Measurements from ENCODE around the gene MED8. TPM values are rescaled to one million over a fixed set of nuclear protein-coding genes. Genes with fewer than 3 reads are reported as not detected.

The MED8 gene
- total and polyA plus RNA-seq, 2 of the 8 experiments (the other 6 are each of a cell fraction or from before 2014, with no cell fraction given), result 7.0 to 20.6 TPM

- H2AK5ac ChIP-seq (ENCODE audit: low read depth, low read length), result no peak overlapping the region
- no peaks in the 10 kb centered on the region for H3K9me3 ChIP-seq (ENCODE audit: insufficient read depth in 2 of 2, low read depth in 1 of 2, low read length in 1 of 2)
- H3K27ac ChIP-seq (ENCODE audit: low read depth, low read length), result no peak overlapping the region
- no peaks in the 10 kb centered on the region for H3K27me3 ChIP-seq (replicated peaks in 1 of 4; ENCODE audit: control insufficient read depth in 3 of 4, extremely low read depth in 1 of 4, insufficient read depth in 3 of 4, low read length in 3 of 4)
- no peak overlapping the region for H3K14ac ChIP-seq (ENCODE audit: insufficient read length)
- TF ChIP-seq RXRA (IDR thresholded peaks at IDR 0.05; ENCODE audit: insufficient read depth, low read depth, low read length), result no peak
- no peak for TF ChIP-seq JUN (IDR thresholded peaks at IDR 0.05; ENCODE audit: low read depth, low read length)
- TF ChIP-seq EZH2 (IDR thresholded peaks at IDR 0.05; ENCODE audit: low read depth, low read length, severe bottlenecking), result no peak
- TF ChIP-seq ZNF274 (IDR thresholded peaks at IDR 0.05; ENCODE audit: borderline replicate concordance, extremely low read depth, low read length), result no peak
- H3K23ac ChIP-seq (ENCODE audit: insufficient read length), result no peak overlapping the region
- H3K4me1 ChIP-seq (replicated peaks in 1 of 4; ENCODE audit: control insufficient read depth in 3 of 4, insufficient read depth in 4 of 4, low read length in 3 of 4), result no peaks in the 10 kb centered on the region
- no peak overlapping the region for H2BK15ac ChIP-seq (ENCODE audit: low read length)
- no peak overlapping the region for H3K4me2 ChIP-seq (ENCODE audit: insufficient read depth in 1 of 2, low read depth in 2 of 2, low read length in 2 of 2)
- no peaks in the 10 kb centered on the region for H4K20me1 ChIP-seq (replicated peaks in 1 of 2; ENCODE audit: control insufficient read depth in 1 of 2, insufficient read depth in 2 of 2, low read length in 2 of 2)
- H2AFZ ChIP-seq (ENCODE audit: low read length), result no peak overlapping the region
- FAIRE-seq (no peak), DNase-seq (ENCODE audit: low read depth in 1 of 2, low spot score in 2 of 2) (no peak)
- 91% methylated on average over 3 of the region's 3 CpGs; no CpG with 5 or more reads in 1 of the 2 experiments for WGBS, 2 experiments (ENCODE audit: extremely low coverage in 1 of 2, insufficient coverage in 1 of 2, insufficient read length in 1 of 2, insufficient replicate concordance in 2 of 2, low coverage in 1 of 2, low lambda C conversion rate in 2 of 2, missing lambda C conversion rate in 1 of 2)
- H4K8ac ChIP-seq (ENCODE audit: extremely low read depth, insufficient read depth, low read length), result no peak overlapping the region
- ChIA-PET CTCF (ENCODE audit: partially characterized antibody) (interaction anchor here (0.7 to 4.5 kb wide), 3 partner anchors 16 to 168 kb away, joined by 3 to 21 read pairs (median 3); no protein-coding TSS in a partner anchor), POLR2A (ENCODE audit: partially characterized antibody) (interaction anchor here (1.2 kb wide), 1 partner anchor 180 kb away, joined by 4 read pairs; no protein-coding TSS in a partner anchor)
- H4K91ac ChIP-seq (replicated peaks; ENCODE audit: insufficient read length, low read length), result no peak overlapping the region
- peaks cover 0 to 2% (median 0%) of the 10 kb centered on the region in 4 experiments; a peak in 1 of 8 replicates for H3K36me3 ChIP-seq (ENCODE audit: control insufficient read depth in 2 of 4, insufficient read depth in 4 of 4, low read length in 3 of 4)
- H3K4me3 ChIP-seq (ENCODE audit: extremely low read depth in 1 of 4, insufficient read depth in 2 of 4, low read depth in 3 of 4, low read length in 4 of 4), result no peak overlapping the region
- no peak overlapping the region for H4K5ac ChIP-seq (ENCODE audit: insufficient read length, low read depth, low read length)
- H3K4ac ChIP-seq (replicated peaks; ENCODE audit: insufficient read length, low read depth, low read length), result no peak overlapping the region
- no peaks in the 10 kb centered on the region for H3K79me2 ChIP-seq (ENCODE audit: control insufficient read depth in 1 of 2, insufficient read depth in 2 of 2, low read length in 2 of 2)
- H2BK5ac ChIP-seq (ENCODE audit: low read depth, low read length), result no peak overlapping the region
- no peak overlapping the region for H3K56ac ChIP-seq (replicated peaks; ENCODE audit: insufficient read length, low read depth, low read length)
- no peak overlapping the region for H2BK120ac ChIP-seq (replicated peaks; ENCODE audit: low read depth, low read length)
- no peak overlapping the region for H2BK12ac ChIP-seq (ENCODE audit: low read depth, low read length)
- no peaks in the 10 kb centered on the region for H3K79me1 ChIP-seq (ENCODE audit: low read depth, low read length)
- H3K18ac ChIP-seq (ENCODE audit: extremely low read depth, low read length), result no peak overlapping the region
- H2BK20ac ChIP-seq (ENCODE audit: low read length), result no peak overlapping the region
- H3K9ac ChIP-seq (replicated peaks in 1 of 4; ENCODE audit: extremely low read depth in 1 of 4, low read depth in 3 of 4, low read length in 3 of 4), result no peak overlapping the region
- H3K23me2 ChIP-seq (ENCODE audit: low read depth, low read length), result no peaks in the 10 kb centered on the region
Observed at GRCh38 chr1:43398227-43398626, 8.6 kb upstream of the MED8 start.

All from H1 (cell line).